Calu3 (cell line): ENCODE data around the gene LCN1. TPM values are rescaled to one million over a fixed set of nuclear protein-coding genes. Genes with fewer than 3 reads are reported as not detected.

Experiments
- BruUV-seq: library from RNA; stranded (reverse); fragments of 400-500 nt; replicated peaks from 2 replicates; lab custom pipeline; 2021; lab: Mats Ljungman, UMichigan
- CTCF ChIA-PET: fragments of 300-600 bp; sonication (Branson Sonifier 250); formaldehyde crosslinking; loops from one replicate; lab custom pipeline; 2022; ENCODE audit warnings: antibody characterized with exemption; lab: Charles Lee
- DNase-seq: peaks from one replicate; pipeline ENCODE4 v3.0.0; 2022
- H3K27ac Mint-ChIP-seq: one replicate; pipeline ENCODE4 v1.8.0; 2022; ENCODE audit warnings: mixed read lengths; ENCODE audit not compliant: unreplicated experiment
- H3K27me3 Mint-ChIP-seq: one replicate; pipeline ENCODE4 v1.8.0; 2022; ENCODE audit warnings: mixed read lengths; ENCODE audit not compliant: unreplicated experiment
- H3K36me3 Mint-ChIP-seq: one replicate; pipeline ENCODE4 v1.8.0; 2022; ENCODE audit warnings: mild to moderate bottlenecking, moderate library complexity, mixed read lengths; ENCODE audit not compliant: insufficient read depth, unreplicated experiment
- H3K4me1 Mint-ChIP-seq: one replicate; pipeline ENCODE4 v1.8.0; 2022; ENCODE audit warnings: mild to moderate bottlenecking, low read depth, mixed read lengths; ENCODE audit not compliant: unreplicated experiment
- H3K4me3 Mint-ChIP-seq: one replicate; pipeline ENCODE4 v1.8.0; 2022; ENCODE audit warnings: mild to moderate bottlenecking, low read depth, moderate library complexity, mixed read lengths; ENCODE audit not compliant: unreplicated experiment
- H3K9me3 Mint-ChIP-seq: one replicate; pipeline ENCODE4 v1.8.0; 2022; ENCODE audit warnings: low read depth, mixed read lengths; ENCODE audit not compliant: unreplicated experiment
- intact Hi-C: fragments of 100-400 bp; cut with micrococcal nuclease; formaldehyde crosslinking; loops from one replicate; pipeline ENCODE4 v1.10.0; 2022; ENCODE audit not compliant: unreplicated experiment
- total RNA-seq: library from RNA; stranded (reverse); gene quantifications from 2 replicates; pipeline ENCODE4 v1.2.3, GENCODE V29; 2022
- TF ChIP-seq, protein P1 (sequence below): fragments of 200-600 bp; IDR thresholded peaks from one replicate; pipeline ENCODE4 v1.8.0; 2022; ENCODE audit warnings: antibody characterized with exemption; ENCODE audit not compliant: unreplicated experiment

LCN1 gene
- total RNA-seq, 1 experiment from 2014 or later, result not detected

DNA sequence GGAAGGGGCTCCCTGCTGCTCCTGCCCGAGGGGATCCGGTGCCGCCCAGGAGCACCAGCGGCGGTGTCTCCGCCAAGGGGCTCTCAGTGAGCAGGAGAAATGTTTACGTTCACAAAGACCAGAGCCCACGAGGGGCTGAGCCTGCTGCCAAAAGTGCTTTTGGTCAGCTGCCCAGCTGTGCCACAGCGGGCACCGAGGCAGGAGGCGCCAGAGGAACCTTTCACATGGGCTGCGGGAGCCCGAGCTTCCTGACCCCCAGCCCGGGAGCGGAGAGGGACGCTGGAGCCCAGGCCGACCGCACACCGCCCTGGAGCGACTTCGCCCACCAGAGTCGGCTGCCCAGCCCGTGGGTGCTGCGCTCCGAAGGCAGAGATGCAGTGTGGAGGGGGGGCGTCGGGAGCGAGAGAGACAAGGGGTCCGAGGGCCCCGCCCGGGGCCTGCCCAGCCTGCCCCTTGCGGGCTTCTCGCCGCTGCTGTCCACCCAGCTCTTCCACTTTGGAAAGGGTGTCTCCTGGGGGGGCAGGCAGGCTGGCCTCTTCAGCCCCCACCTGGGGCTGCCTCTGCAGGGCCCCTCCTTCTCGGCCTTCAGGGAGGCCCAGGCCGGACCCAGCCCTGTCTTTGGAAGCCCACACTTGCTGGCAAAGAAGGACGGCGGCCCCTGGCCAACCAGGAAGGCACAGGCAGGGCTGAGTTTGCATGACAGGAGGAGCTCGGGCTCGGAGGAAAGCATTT is 33.8 kb upstream of the LCN1 start:
- no peak overlapping the region for H3K27ac Mint-ChIP-seq
- DNase-seq, result no peak
- intact Hi-C loops, result no loop called here
- no TSS peak for BruUV-seq
- H3K27me3 Mint-ChIP-seq, result no peaks in the 10 kb centered on the region
- peaks cover 19% of the 10 kb centered on the region for H3K36me3 Mint-ChIP-seq
- H3K4me1 Mint-ChIP-seq, result no peaks in the 10 kb centered on the region
- CTCF ChIA-PET, result interaction anchor here (0.6 kb wide), 1 partner anchor 22 kb away, joined by 3 read pairs; no protein-coding TSS in a partner anchor
- TF ChIP-seq, protein P1, sequence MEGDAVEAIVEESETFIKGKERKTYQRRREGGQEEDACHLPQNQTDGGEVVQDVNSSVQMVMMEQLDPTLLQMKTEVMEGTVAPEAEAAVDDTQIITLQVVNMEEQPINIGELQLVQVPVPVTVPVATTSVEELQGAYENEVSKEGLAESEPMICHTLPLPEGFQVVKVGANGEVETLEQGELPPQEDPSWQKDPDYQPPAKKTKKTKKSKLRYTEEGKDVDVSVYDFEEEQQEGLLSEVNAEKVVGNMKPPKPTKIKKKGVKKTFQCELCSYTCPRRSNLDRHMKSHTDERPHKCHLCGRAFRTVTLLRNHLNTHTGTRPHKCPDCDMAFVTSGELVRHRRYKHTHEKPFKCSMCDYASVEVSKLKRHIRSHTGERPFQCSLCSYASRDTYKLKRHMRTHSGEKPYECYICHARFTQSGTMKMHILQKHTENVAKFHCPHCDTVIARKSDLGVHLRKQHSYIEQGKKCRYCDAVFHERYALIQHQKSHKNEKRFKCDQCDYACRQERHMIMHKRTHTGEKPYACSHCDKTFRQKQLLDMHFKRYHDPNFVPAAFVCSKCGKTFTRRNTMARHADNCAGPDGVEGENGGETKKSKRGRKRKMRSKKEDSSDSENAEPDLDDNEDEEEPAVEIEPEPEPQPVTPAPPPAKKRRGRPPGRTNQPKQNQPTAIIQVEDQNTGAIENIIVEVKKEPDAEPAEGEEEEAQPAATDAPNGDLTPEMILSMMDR, result no peak
- H3K4me3 Mint-ChIP-seq, result no peak overlapping the region
- H3K9me3 Mint-ChIP-seq, result no peaks in the 10 kb centered on the region

DNA sequence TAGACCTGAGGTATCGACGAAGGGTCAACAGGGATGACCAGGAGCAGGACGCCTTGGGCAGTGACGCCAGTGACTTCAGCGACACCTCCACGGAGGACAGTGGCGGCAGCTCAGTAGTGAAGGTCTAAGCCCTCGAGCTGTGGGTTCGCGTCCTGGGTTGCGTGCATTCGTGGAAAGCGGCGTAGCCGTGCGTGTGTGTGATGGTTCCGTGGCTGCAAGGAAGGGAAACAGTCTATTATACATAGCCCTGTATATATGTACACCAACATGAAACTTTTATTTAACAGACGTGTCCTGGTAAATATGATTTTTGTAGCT is 33.3 kb upstream of the LCN1 start:
- no peaks in the 10 kb centered on the region for H3K4me1 Mint-ChIP-seq
- H3K27ac Mint-ChIP-seq, result no peak overlapping the region
- no TSS peak for BruUV-seq
- no peaks in the 10 kb centered on the region for H3K27me3 Mint-ChIP-seq
- no peaks in the 10 kb centered on the region for H3K9me3 Mint-ChIP-seq
- intact Hi-C loops, result no loop called here
- H3K36me3 Mint-ChIP-seq, result peaks cover 17% of the 10 kb centered on the region
- DNase-seq, result no peak
- TF ChIP-seq, protein P1, result no peak
- CTCF ChIA-PET, result interaction anchor here (0.6 kb wide), 1 partner anchor 22 kb away, joined by 3 read pairs; no protein-coding TSS in a partner anchor
- H3K4me3 Mint-ChIP-seq, result no peak overlapping the region

DNA sequence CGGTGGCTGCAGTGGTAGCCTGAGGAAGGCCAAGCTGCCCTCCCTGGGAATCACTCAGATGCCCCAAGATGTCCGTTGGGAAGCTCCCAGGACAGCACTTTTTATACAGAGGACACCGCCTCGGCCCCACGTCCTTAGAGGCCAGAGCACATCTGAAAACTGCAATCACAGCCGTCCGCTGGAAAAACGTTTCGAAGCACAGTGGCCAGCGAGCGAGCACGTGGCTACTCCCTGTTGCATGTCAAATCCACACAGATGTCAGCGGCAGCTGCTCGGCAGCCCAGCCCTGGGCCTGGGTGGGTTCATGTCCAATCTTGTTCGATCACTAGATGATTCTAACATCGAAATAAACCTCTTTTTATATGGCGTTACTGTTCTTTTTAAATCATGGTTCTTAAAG is 32.7 kb upstream of the LCN1 start:
- CTCF ChIA-PET, result no interaction called here
- no peak for DNase-seq
- H3K4me1 Mint-ChIP-seq, result no peaks in the 10 kb centered on the region
- H3K27me3 Mint-ChIP-seq, result no peaks in the 10 kb centered on the region
- no TSS peak for BruUV-seq
- no peak overlapping the region for H3K27ac Mint-ChIP-seq
- no peaks in the 10 kb centered on the region for H3K9me3 Mint-ChIP-seq
- TF ChIP-seq, protein P1, result no peak
- H3K4me3 Mint-ChIP-seq, result no peak overlapping the region
- peaks cover 17% of the 10 kb centered on the region for H3K36me3 Mint-ChIP-seq
- intact Hi-C loops, result no loop called here

DNA sequence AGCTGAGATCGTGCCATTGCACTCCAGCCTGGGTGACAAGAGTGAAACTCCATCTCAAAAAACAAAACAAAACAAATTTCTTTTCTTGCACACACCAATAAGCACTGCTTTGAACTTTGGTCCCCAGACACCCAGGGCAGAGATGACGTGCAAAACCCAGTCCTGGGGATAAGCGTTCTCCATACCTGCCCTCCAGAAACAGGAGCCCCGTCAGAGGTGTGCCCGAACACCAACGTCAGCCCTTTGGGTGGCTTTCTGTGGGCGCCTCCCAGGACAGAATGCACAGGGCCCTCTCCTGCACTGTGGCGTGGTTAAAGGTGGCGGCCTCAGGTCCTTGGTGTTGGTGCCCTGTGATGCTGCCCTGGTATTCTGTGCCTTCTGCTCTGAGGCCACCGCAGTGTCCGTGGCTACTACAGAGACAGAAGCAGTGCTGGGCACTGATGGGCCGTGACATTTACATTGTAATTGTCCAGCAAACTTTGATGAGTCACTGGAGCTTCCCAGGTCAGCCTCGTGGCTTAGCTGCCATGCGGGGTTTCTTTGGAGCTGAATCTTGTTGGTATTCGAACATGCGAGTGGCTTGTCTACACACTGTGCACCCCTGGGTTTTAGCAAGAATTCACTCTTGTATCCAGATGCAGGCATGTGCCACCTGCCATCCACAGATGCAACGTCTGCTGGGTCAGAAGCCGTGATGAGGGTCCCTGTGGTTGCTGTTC is 31.9 kb upstream of the LCN1 start:
- TF ChIP-seq, protein P1, result no peak
- CTCF ChIA-PET, result no interaction called here
- H3K27ac Mint-ChIP-seq, result no peak overlapping the region
- H3K4me3 Mint-ChIP-seq, result no peak overlapping the region
- H3K27me3 Mint-ChIP-seq, result no peaks in the 10 kb centered on the region
- no peaks in the 10 kb centered on the region for H3K4me1 Mint-ChIP-seq
- intact Hi-C loops, result no loop called here
- no peaks in the 10 kb centered on the region for H3K9me3 Mint-ChIP-seq
- H3K36me3 Mint-ChIP-seq, result peaks cover 16% of the 10 kb centered on the region
- no TSS peak for BruUV-seq
- no peak for DNase-seq
